HL-60/S4 (cell line): ENCODE results near the gene KIF26B.

Experiments used
- in situ Hi-C: fragments of 300-500 bp; cut with MboI; formaldehyde crosslinking; loops from 2 replicates; pipeline ENCODE4 v1.14.3; 2022; ENCODE audit warnings: low sequenced_read_pairs

The KIF26B gene

DNA sequence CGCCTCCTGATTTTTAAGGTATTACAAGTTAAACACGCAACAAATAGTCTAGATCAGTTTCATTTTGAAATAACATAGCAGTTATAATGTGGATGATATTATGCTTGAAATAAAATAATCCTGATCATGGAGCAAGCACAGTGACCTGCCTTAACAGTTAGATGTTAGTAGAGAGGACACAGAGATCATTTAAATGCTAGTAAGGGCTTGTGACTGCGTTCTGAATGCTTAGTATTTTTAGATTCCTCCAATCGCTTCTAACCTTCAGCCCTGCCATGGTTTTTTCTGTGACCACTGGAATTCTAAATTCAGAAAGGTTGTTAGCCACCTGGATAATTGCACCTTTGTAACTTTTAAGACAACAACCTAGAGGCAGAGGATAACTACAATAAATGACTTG, 46.4 kb downstream of the KIF26B start:
- in situ Hi-C loops = no loop called here

GRCh38 chr1:245201827-245202226, 47.0 kb downstream of the KIF26B start:
- in situ Hi-C loops = no loop called here

- in situ Hi-C loops = no loop called here
Measured at GRCh38 chr1:245205396-245205795, 50.6 kb downstream of the KIF26B start.

- in situ Hi-C loops = no loop called here
Measured at GRCh38 chr1:245205864-245206263, 51.1 kb downstream of the KIF26B start.

- in situ Hi-C loops = no loop called here
Measured at GRCh38 chr1:245207056-245207638, 52.4 kb downstream of the KIF26B start.

DNA sequence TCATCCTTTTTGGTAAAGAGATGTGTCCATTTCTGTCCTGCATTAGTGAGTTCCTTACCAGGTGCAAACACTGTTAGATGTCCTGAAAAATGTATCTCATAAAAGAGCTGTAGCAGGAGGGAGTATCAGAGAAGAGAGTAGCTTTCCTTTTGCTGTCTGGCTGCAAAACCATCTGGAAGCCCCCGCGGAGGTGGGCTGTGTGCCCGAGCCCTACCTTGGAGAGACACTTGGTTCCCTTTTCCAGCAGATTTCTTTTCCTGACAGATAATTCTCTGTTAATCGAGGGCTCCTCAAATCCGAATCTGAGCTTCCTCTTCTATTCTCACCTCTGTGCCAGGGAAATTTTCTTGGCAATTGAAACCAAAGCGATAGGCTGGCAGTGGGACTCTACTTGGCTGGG, 53.0 kb downstream of the KIF26B start:
- in situ Hi-C loops = no loop called here

DNA sequence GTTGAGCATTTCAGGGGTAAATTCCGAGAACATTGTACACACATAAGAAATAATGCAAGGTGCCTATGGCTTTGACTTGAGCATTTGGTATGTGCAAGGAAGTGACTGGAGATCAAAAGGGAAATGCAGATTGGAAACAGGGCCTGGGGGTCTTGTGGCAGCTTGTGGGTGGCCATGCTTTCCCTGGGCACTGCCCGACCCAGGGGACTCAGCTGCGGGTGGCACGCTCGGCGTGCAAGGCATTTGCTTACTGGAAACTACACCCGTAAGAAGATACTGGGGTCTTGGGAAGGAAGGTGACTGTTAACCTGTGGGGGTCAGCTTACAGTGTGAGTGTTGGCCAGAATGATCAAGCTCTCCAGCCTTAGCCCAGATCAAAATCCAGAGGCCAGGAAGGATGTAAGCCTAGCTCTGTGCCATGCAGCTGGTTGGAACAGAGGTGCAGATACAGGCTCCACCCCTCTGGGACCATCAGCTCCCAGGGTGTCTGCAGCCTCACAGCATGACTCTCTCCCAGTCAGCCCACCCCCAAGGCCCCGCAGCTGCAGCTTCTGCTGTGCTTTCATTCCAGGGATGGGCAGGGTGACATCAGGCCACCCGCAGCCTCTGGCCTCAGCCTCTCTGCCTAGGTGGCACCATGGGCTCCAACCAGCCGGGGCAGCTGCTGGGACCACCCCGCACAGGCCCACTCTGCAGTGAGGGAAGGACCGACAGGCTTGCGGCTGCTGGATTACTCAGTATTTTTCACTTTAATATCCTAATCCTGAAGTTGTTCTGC, 55.1 kb downstream of the KIF26B start:
- in situ Hi-C loops = no loop called here

DNA sequence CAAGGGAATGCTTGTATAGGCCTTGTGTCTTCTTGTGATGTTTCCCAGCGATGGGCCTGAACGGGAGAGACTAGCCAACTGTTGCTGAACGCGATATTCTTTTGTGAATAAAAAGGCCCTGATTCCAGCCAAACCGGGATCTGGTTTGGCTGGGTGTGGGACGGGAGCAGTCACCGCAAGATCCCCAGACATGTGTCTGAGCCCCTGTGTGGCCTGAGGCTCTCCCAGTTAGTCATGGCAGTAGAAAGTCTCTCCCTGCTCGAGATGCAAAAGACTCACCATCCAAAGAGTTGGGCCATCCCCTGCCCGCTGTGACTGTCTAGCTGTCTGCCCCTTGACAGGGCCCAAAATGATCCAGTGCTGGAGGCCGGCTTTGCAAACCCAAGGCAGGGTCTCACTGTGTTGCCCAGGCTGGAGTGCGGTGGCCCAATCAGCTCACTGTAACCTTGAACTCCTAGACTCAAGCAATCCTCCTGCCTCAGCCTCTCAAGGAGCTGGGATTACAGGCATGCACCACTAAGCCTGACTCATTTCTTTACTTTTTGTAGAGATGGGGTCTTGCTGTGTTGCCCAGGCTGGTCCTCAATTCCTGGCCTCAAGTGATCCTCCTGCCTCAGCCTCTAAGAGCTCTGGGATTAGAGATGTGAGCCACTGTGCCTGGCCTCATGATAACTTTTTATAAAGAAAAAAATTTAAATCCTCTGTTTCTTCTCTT, 56.4 kb downstream of the KIF26B start:
- in situ Hi-C loops = no loop called here

DNA sequence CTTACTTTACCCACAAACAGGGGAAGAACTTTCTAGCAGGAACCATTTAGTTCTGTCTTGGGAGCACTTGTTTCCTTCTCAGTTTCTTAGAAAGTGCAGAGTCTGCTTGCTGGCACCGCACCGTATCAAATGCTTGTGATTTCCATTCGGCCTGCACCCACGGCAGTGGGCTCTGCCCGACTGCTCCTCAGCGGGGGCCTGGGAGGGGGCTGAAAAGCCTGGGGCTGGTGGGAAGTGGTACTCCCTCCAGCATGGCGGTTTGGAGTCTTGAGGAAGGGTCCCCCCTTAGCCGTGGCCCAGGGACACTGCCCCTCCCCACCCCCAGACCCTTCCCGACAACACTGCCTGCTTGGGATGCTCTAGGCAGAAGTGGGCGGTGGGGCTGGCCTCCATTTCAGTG, 57.0 kb downstream of the KIF26B start:
- in situ Hi-C loops = no loop called here

GRCh38 chr1:245212221-245212710, 57.5 kb downstream of the KIF26B start:
- in situ Hi-C loops = no loop called here

DNA sequence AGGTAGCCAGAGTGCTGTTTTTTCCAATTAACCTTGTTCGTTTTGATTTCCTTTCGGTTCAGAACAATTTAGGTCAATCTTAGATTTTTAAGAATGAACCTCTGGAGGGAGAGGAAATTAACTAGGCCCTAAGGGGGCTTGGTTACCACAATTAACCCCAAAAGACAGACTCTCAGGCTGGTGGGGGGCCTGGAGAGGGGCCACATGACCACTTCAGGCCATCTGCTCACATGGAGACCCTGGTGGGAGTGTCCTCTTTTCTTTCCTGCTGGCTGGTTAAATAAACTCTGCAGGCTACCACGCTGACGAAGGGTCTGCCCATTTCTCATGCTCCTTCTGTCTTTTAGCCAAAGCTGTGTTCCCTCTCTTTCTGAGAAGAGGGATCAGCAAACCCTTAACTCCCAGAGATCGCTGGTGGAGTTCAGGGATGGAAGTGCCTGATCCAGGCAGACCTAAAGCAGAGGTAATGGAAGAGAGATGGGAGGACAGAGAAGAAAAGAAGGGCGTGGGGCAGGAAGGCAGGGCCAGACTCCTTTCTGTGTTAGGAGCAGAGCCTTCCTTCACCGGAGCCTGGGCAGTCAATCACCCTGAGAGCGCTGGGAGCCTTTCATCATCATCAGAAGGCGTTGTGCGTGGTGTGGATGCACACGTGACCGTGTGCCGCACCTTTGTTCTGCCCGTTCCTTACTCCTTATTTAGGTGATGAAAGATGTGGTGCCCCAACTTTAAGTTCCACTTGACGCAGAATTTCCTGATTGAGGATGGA, 58.5 kb downstream of the KIF26B start:
- in situ Hi-C loops = no loop called here

- in situ Hi-C loops = no loop called here
Measured at GRCh38 chr1:245215071-245215470, 60.3 kb downstream of the KIF26B start.

DNA sequence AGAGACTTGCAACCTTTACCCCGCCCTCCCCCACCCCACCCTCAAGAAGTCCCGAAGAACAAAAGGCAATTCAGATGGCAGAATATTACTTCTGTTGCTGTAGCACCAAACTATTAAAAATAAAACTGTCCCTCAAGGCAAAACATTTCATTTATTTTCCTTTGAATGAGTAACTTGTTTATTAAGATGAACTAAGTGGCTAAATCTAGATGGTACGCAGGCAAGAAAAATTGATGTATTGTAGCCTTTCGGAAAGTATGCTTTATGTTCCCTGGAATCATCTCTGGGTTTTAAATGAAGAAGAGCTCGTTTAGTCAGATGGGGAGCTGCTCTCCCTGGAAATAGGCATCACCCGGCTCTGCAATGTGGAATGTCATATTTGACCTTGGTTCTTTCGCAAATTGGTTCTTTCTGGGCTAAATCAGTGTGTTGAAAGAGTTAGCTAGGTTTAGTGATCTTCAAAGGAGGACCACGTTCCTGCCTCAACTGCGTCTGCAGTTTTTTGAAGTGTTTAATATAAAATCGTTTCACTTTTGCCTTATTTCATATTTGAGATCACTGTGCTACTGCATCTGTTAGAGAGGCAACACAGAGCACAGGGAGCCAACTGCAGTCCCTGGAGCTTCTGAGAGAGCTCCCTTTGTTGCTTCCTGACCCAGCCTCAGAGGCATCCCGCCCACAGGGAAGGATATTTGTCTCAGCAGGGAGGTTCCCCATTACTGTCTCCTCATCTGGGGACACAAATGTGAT, 61.8 kb downstream of the KIF26B start:
- in situ Hi-C loops = no loop called here

GRCh38 chr1:245217853-245218608, 63.2 kb downstream of the KIF26B start:
- in situ Hi-C loops = no loop called here

DNA sequence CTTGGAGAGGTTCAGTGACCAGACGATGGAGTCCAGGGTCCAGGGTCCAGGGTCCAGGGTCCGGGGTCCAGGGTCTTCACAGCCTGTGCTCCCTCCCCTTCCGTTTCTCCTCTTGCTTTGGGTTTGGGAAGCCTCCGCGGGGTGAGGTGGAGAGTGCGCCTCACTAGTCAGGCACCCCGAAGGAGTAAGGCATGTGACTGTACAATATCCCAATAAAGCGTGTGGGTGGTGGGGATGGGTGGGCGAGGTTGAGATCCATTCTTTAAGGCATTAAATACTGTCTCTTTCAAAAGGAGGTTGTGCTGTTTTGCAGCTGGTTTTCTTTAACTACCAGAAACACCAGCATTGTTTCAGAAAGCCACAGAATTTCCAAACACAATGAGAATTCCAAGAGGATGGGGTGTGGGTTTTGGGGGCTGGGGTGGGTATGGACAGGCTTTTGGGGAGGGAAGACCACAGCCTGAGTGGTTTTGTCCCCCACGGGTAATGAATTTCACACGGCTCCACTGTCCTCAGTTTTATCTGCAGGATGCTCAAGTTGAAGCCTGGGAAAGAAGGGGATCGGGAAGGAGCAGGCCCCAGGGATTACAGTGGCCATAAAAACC, 65.7 kb downstream of the KIF26B start:
- in situ Hi-C loops = no loop called here

DNA sequence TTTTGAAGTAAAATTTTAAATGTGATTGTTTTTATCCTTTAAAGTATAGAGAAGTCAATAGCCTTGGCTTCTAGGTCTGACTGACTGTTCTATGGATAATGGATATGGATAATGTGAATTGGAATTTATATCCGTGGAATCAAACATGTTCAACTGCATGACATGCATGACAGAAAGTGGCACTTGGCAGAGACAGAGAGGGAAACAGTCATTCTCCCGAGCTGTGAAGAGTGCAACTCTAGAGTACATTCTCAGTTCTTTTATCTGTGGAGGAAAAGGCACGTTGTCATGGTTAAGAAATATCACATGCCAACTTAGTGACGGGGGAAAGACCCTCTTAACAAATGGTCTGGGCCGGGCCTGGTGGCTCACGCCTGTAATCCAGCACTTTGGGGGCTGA, 67.0 kb downstream of the KIF26B start:
- in situ Hi-C loops = no loop called here

- in situ Hi-C loops = no loop called here
Measured at GRCh38 chr1:245222931-245223595, 68.3 kb downstream of the KIF26B start.

GRCh38 chr1:245225322-245226202, 70.8 kb downstream of the KIF26B start:
- in situ Hi-C loops = no loop called here
